Measurements from ENCODE around the gene ZNF664.

GRCh38 chr12:123986374-123986965 is 13.5 kb downstream of the ZNF664 start:
- TF ChIP-seq CTCF (conservative IDR thresholded peaks at IDR 0.05; ENCODE audit: low read depth, low read length) (no peak), BHLHE40 (IDR thresholded peaks at IDR 0.05; ENCODE audit: low read depth, low read length) (no peak), FOS (IDR thresholded peaks at IDR 0.05; ENCODE audit: low read depth, low read length) (no peak)

All from IMR-90 (cell line).